NCI-H446 (cell line): ENCODE measurements around the gene SPEG.
A peak's percentile ranks its signal among the peaks of the same experiment; 100 is the strongest.

Source experiments
- DNase-seq, 2 experiments: peaks; one replicate each; lab custom pipeline; 2025; lab: John Stamatoyannopoulos, UW

Gene SPEG

GRCh38 chr2:219514196-219514761 is 79.6 kb downstream of the SPEG start, which contains the start of gene ASIC4:
Gene ASIC4 (plus strand): TSS chr2:219514482. CDS start chr2:219514725, 243 bp downstream.
- no peak for DNase-seq

GRCh38 chr2:219514836-219515235 is 80.2 kb downstream of the SPEG start:
- no peak for DNase-seq

- no peak for DNase-seq
Observed at GRCh38 chr2:219515874-219516629, 81.4 kb downstream of the SPEG start.

- DNase-seq, result no peak
Observed at GRCh38 chr2:219516888-219517287, 82.2 kb downstream of the SPEG start.

- DNase-seq, result no peak
Observed at GRCh38 chr2:219517954-219518778, 83.5 kb downstream of the SPEG start.

- DNase-seq, result no peak
Observed at GRCh38 chr2:219519526-219519916, 84.9 kb downstream of the SPEG start.

- DNase-seq, result no peak
Observed at GRCh38 chr2:219520079-219520478, 85.4 kb downstream of the SPEG start.

GRCh38 chr2:219521066-219521880 is 86.6 kb downstream of the SPEG start:
- peak; percentile 32 to 36 for DNase-seq

- DNase-seq, result no peak
Observed at GRCh38 chr2:219522111-219523030, 87.7 kb downstream of the SPEG start.

GRCh38 chr2:219523031-219523671 is 88.5 kb downstream of the SPEG start:
- no peak for DNase-seq

- DNase-seq, result no peak
Observed at GRCh38 chr2:219524817-219525216, 90.2 kb downstream of the SPEG start.

- DNase-seq, result no peak
Observed at GRCh38 chr2:219525533-219526232, 91.0 kb downstream of the SPEG start.

GRCh38 chr2:219526320-219527075 is 91.9 kb downstream of the SPEG start:
- DNase-seq, result no peak

GRCh38 chr2:219527076-219527394 is 92.4 kb downstream of the SPEG start:
- no peak for DNase-seq

- no peak for DNase-seq
Observed at GRCh38 chr2:219527472-219527871, 92.8 kb downstream of the SPEG start.

GRCh38 chr2:219530048-219530963 is 95.7 kb downstream of the SPEG start:
- DNase-seq, result peak; percentile 62 to 91

GRCh38 chr2:219531639-219532377 is 97.2 kb downstream of the SPEG start:
- DNase-seq, result no peak

GRCh38 chr2:219532378-219532649 is 97.7 kb downstream of the SPEG start:
- no peak for DNase-seq
